Measurements from ENCODE around the gene RNF207. TPM values are rescaled to one million over a fixed set of nuclear protein-coding genes. Genes with fewer than 3 reads are reported as not detected.
A peak's percentile ranks its signal among the peaks of the same experiment; 100 is the strongest.

Gene RNF207
- total and polyA plus RNA-seq, 3 experiments from 2014 or later, result 0.22 to 12.8 (median 10.8) TPM

DNA sequence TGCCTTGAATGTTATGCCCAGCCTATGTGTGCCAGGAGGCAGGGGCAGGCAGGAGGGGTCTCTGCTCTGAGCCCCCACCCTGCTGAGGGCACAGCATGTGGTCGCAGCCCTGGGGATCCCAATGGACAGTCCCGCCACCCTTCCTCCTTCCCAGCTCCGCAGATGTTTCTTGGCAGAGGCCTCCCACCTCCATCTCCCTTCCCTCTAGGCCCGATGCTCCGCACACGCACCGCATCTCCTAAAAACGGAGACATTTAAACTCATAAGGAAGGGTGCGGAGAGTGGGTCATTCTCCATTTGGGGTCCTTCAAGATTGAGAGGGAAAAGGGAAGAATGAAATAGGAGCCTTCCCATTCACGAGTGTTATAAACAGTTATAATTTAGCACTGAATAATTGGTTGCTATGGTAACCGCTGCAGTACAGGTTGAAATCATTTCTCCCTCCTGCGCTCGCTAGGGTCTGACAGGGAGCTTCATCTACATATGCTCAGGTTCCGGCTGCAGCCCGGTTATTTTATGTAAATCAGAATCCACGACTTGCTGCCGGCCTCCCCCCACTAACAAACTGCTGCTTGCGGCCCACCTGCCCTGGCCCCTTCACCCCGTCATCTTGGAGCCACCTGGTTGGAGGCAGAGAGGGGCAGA, 41.8 kb upstream of the RNF207 start:
- H3K27ac ChIP-seq (ENCODE audit: low read depth, low read length), result no peak overlapping the region
- no peak overlapping the region for H3K4me3 ChIP-seq (ENCODE audit: low read length)
- no peaks in the 10 kb centered on the region for H3K27me3 ChIP-seq (ENCODE audit: insufficient read depth, low read length, poor library complexity, severe bottlenecking)
- peaks cover 0 to 3% (median 0%) of the 10 kb centered on the region in 5 donors for H3K9me3 Mint-ChIP-seq
- CTCF ChIA-PET, result no interaction called here
- H3K4me1 Mint-ChIP-seq, result no peaks in the 10 kb centered on the region
- H3K9me3 ChIP-seq (ENCODE audit: low read length), result no peaks in the 10 kb centered on the region
- no peaks in the 10 kb centered on the region for H3K36me3 Mint-ChIP-seq
- H3K4me3 Mint-ChIP-seq, result no peak overlapping the region
- H3K27ac Mint-ChIP-seq, result no peak overlapping the region
- no peaks in the 10 kb centered on the region for H3K4me1 ChIP-seq (ENCODE audit: insufficient read depth, low read length)
- POLR2A ChIA-PET, result no interaction called here
- H3K27me3 Mint-ChIP-seq, result peaks cover 12 to 28% of the 10 kb centered on the region in 2 donors
- no peaks in the 10 kb centered on the region for H3K36me3 ChIP-seq (ENCODE audit: insufficient read depth, low read length)
- no peak for DNase-seq

DNA sequence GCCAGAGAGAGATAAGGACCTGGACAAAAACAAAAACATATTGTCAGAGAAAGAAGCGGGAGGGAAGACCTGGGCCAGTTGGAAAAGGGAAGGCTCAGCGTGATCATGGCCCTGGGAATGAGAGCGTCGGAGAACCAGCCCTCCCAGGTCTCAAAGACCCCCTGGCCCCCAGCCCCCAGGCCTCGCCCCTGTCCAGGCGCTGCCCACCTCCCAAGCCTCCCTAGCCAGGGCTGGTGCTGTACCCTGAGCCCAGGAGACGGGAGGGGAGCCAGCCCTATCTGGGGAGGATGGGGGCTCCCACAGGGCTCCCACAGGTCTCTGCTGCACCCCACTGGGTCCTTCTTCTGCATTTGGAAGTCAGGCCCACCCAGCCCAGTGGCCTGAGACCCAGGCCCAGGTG, 40.9 kb upstream of the RNF207 start:
- Mint-ChIP-seq H3K36me3 (no peaks in the 10 kb centered on the region), H3K4me1 (no peaks in the 10 kb centered on the region), H3K27ac (peak overlapping the region in 1 of 8 donors; percentile 47), H3K27me3 (peaks cover 9 to 21% of the 10 kb centered on the region in 2 donors), H3K9me3 (no peaks in the 10 kb centered on the region), H3K4me3 (no peak overlapping the region)
- Histone ChIP-seq H3K36me3 (ENCODE audit: insufficient read depth, low read length) (no peaks in the 10 kb centered on the region), H3K4me1 (ENCODE audit: insufficient read depth, low read length) (no peaks in the 10 kb centered on the region), H3K27me3 (ENCODE audit: insufficient read depth, low read length, poor library complexity, severe bottlenecking) (no peaks in the 10 kb centered on the region), H3K4me3 (ENCODE audit: low read length) (no peak overlapping the region), H3K9me3 (ENCODE audit: low read length) (no peaks in the 10 kb centered on the region), H3K27ac (ENCODE audit: low read depth, low read length) (no peak overlapping the region)
- no peak for DNase-seq
- CTCF ChIA-PET, result no interaction called here
- POLR2A ChIA-PET, result no interaction called here

GRCh38 chr1:6165441-6165985, 40.4 kb upstream of the RNF207 start:
- no peak for DNase-seq
- H3K4me3 Mint-ChIP-seq, result no peak overlapping the region
- H3K36me3 Mint-ChIP-seq, result no peaks in the 10 kb centered on the region
- H3K4me3 ChIP-seq (ENCODE audit: low read length), result no peak overlapping the region
- peaks cover 9 to 20% of the 10 kb centered on the region in 2 donors for H3K27me3 Mint-ChIP-seq
- H3K36me3 ChIP-seq (ENCODE audit: insufficient read depth, low read length), result no peaks in the 10 kb centered on the region
- H3K9me3 ChIP-seq (ENCODE audit: low read length), result no peaks in the 10 kb centered on the region
- CTCF ChIA-PET, result no interaction called here
- H3K27ac Mint-ChIP-seq, result no peak overlapping the region
- POLR2A ChIA-PET, result no interaction called here
- H3K4me1 Mint-ChIP-seq, result no peaks in the 10 kb centered on the region
- no peaks in the 10 kb centered on the region for H3K27me3 ChIP-seq (ENCODE audit: insufficient read depth, low read length, poor library complexity, severe bottlenecking)
- H3K4me1 ChIP-seq (ENCODE audit: insufficient read depth, low read length), result no peaks in the 10 kb centered on the region
- H3K9me3 Mint-ChIP-seq, result no peaks in the 10 kb centered on the region
- H3K27ac ChIP-seq (ENCODE audit: low read depth, low read length), result no peak overlapping the region

DNA sequence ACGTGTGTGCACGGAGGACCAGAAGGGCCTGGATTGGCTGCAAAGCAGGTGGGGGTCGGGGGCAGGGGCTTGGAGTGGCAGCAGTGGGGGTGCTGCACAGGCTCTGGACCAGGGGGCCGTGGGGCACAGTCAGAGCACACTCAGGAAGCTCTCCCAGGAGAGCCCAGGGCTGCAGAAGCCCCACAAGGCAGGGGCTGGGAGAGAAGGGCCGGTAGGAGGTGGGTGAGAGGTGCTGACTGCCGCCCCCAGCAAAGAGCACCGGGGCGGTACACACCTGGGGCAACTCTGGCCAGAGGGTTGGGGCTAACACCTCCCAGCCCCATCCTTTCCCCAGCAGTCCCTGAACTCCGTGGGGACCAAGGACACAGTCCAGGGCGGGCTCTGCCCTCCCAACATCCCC, 39.7 kb upstream of the RNF207 start:
- Mint-ChIP-seq H3K9me3 (no peaks in the 10 kb centered on the region), H3K27me3 (peaks cover 10 to 17% of the 10 kb centered on the region in 2 donors), H3K4me3 (no peak overlapping the region), H3K4me1 (no peaks in the 10 kb centered on the region), H3K36me3 (no peaks in the 10 kb centered on the region), H3K27ac (no peak overlapping the region)
- no peaks in the 10 kb centered on the region for H3K36me3 ChIP-seq (ENCODE audit: insufficient read depth, low read length)
- CTCF ChIA-PET, result no interaction called here
- POLR2A ChIA-PET, result no interaction called here
- no peaks in the 10 kb centered on the region for H3K27me3 ChIP-seq (ENCODE audit: insufficient read depth, low read length, poor library complexity, severe bottlenecking)
- H3K27ac ChIP-seq (ENCODE audit: low read depth, low read length), result no peak overlapping the region
- DNase-seq, result no peak
- no peaks in the 10 kb centered on the region for H3K4me1 ChIP-seq (ENCODE audit: insufficient read depth, low read length)
- H3K9me3 ChIP-seq (ENCODE audit: low read length), result no peaks in the 10 kb centered on the region
- H3K4me3 ChIP-seq (ENCODE audit: low read length), result no peak overlapping the region

DNA sequence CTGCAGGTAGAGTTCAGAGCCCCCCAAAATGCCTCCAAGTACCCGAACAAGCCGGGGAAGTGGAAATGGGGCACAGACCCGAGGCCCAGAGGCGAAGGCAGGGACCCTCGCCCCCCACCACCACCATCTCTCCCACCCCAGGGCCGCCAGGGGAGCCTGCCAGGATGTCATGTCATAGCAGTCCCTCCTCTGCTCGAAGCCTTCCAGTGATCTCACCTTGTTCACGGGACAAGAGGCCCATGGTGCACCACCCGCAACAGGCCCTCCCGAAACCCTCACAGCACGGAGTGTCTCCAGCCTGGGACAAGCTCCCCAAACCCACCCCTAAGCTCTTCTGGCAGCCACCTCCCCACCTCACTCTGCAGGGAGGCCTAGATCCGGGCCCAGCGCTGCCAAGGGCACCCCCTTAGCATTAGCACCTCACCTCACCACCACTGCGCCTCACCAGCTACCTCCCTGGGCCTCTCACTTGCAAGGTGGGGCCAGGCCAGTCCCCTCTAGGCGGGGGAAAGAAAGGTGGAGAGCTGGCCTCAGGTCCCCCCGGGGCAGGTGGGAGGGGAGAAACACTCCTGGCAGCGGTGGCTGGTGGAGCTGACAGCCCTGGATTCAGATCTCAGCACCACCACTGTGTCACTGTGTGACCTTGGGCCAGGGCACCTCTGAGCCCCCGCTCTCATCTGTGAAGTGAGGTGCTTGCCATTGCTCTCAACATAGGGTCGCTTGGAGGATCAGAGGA, 39.1 kb upstream of the RNF207 start:
- H3K27ac Mint-ChIP-seq, result no peak overlapping the region
- no peak overlapping the region for H3K27ac ChIP-seq (ENCODE audit: low read depth, low read length)
- DNase-seq, result no peak
- no peaks in the 10 kb centered on the region for H3K9me3 Mint-ChIP-seq
- H3K4me1 Mint-ChIP-seq, result no peaks in the 10 kb centered on the region
- peaks cover 14 to 22% of the 10 kb centered on the region in 2 donors for H3K27me3 Mint-ChIP-seq
- H3K4me3 Mint-ChIP-seq, result no peak overlapping the region
- H3K9me3 ChIP-seq (ENCODE audit: low read length), result no peaks in the 10 kb centered on the region
- H3K4me1 ChIP-seq (ENCODE audit: insufficient read depth, low read length), result no peaks in the 10 kb centered on the region
- no peaks in the 10 kb centered on the region for H3K27me3 ChIP-seq (ENCODE audit: insufficient read depth, low read length, poor library complexity, severe bottlenecking)
- ChIA-PET POLR2A (no interaction called here), CTCF (no interaction called here)
- no peaks in the 10 kb centered on the region for H3K36me3 ChIP-seq (ENCODE audit: insufficient read depth, low read length)
- no peaks in the 10 kb centered on the region for H3K36me3 Mint-ChIP-seq
- H3K4me3 ChIP-seq (ENCODE audit: low read length), result no peak overlapping the region

DNA sequence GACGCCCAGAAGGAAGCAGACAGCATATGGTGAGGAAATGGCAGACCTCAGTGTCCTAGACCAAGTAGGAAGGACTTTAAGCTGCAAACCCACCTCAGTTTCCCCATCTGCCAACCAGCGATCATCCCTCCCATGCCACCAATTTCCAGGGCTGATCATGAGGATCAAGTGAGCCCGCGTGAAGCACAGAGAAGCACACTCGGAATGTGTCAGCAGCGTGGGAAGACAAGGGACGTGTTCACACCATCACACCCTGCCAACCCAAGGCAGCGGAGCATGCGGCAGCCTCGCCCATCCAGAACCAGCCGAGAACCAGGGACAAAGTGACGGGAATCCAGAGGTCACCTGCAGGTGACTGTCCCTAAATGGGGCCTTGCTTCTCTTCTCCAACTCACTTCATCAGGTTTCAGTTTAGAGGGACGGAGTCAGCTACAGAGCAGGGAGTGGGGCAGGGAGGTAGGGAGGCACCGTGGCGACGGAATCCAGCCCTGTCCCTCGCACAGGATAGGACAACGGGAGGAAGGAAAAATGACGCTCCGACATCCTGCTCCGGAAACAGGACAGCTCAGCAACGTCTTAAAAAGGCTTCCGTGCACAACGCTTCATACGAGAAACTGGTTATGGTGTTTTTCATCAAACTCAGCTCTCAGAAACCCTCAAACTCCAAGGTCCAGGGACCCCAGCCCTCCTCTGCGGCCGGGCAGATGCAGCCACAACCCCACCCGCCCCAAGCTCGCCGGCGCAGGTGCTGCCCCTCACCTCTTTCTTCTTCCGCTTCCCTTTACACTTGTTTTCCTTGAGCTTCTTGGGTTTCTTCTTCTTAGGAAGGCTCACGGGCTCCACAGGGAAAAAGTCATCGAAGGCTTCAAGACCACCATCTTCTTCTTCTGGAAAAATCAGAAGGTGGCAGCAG, 38.3 kb upstream of the RNF207 start:
- CTCF ChIA-PET, result no interaction called here
- no peaks in the 10 kb centered on the region for H3K9me3 Mint-ChIP-seq
- Histone ChIP-seq H3K36me3 (ENCODE audit: insufficient read depth, low read length) (no peaks in the 10 kb centered on the region), H3K4me1 (ENCODE audit: insufficient read depth, low read length) (no peaks in the 10 kb centered on the region), H3K27ac (ENCODE audit: low read depth, low read length) (no peak overlapping the region), H3K9me3 (ENCODE audit: low read length) (no peaks in the 10 kb centered on the region), H3K27me3 (ENCODE audit: insufficient read depth, low read length, poor library complexity, severe bottlenecking) (no peaks in the 10 kb centered on the region), H3K4me3 (ENCODE audit: low read length) (no peak overlapping the region)
- DNase-seq, result no peak
- peaks cover 16 to 27% of the 10 kb centered on the region in 2 donors for H3K27me3 Mint-ChIP-seq
- H3K4me3 Mint-ChIP-seq, result no peak overlapping the region
- no peaks in the 10 kb centered on the region for H3K36me3 Mint-ChIP-seq
- no peak overlapping the region for H3K27ac Mint-ChIP-seq
- no peaks in the 10 kb centered on the region for H3K4me1 Mint-ChIP-seq
- POLR2A ChIA-PET, result no interaction called here

DNA sequence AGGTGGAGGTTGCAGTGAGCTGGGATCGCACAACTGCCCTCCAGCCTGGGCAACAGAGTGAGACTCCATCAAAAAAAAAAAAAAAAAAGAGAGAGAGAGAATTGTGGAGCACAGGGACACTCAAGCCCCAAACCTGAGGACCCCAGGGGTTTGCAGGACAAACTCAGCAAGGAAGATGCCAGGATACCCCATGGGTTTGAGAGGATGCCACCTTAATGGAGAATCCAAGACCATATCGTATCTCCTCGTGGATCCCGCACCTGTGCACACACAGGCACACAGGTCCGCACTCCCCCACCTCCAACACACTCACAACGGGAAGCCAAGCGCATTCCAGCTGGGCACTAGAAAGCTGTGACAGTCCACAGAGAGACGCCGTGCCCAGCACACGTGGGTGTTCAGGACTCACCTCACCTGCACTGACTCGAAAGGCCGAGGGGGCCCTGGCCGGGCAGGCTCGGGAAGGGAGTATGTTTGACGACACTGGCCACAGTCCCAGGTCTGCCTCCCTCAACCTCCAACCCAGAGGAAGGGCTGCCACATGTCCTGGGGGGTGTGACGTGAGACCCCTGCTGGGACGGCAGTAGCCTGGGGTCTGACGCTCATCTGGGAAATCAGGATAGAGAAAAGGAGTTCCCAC, 36.9 kb upstream of the RNF207 start:
- CTCF ChIA-PET, result no interaction called here
- no peaks in the 10 kb centered on the region for H3K36me3 Mint-ChIP-seq
- Histone ChIP-seq H3K9me3 (ENCODE audit: low read length) (no peaks in the 10 kb centered on the region), H3K27ac (ENCODE audit: low read depth, low read length) (no peak overlapping the region), H3K27me3 (ENCODE audit: insufficient read depth, low read length, poor library complexity, severe bottlenecking) (no peaks in the 10 kb centered on the region), H3K4me3 (ENCODE audit: low read length) (no peak overlapping the region), H3K4me1 (ENCODE audit: insufficient read depth, low read length) (no peaks in the 10 kb centered on the region), H3K36me3 (ENCODE audit: insufficient read depth, low read length) (no peaks in the 10 kb centered on the region)
- H3K9me3 Mint-ChIP-seq, result no peaks in the 10 kb centered on the region
- no peak for DNase-seq
- H3K4me3 Mint-ChIP-seq, result no peak overlapping the region
- H3K27me3 Mint-ChIP-seq, result peaks cover 18 to 24% of the 10 kb centered on the region in 2 donors
- H3K27ac Mint-ChIP-seq, result no peak overlapping the region
- no peaks in the 10 kb centered on the region for H3K4me1 Mint-ChIP-seq
- POLR2A ChIA-PET, result no interaction called here
